Measurements from ENCODE around the gene AP1B1.
"Not testable (repeated sequence)": the region's sequence is repeated elsewhere in the genome, so short reads cannot be mapped to it uniquely, and the experiment has no call there.

Gene AP1B1

GRCh38 chr22:29387921-29388758, at the start of gene AP1B1:
TSS of gene AP1B1 (minus strand) at chr22:29388570. CDS start at chr22:29367243, 21,327 bp downstream.
- DNase-seq (ENCODE audit: low read depth in 3 of 3) = peak; percentile 90 to 96 (median 95)

GRCh38 chr22:29435236-29436136, 47.1 kb upstream of the AP1B1 start:
- no peak for DNase-seq (ENCODE audit: low read depth in 3 of 3)

- no peak for DNase-seq (ENCODE audit: low read depth in 3 of 3)
Measured at GRCh38 chr22:29434288-29434687, 45.9 kb upstream of the AP1B1 start.

GRCh38 chr22:29433856-29434255, 45.5 kb upstream of the AP1B1 start:
- DNase-seq (ENCODE audit: low read depth in 3 of 3) = no peak

- DNase-seq (ENCODE audit: low read depth in 3 of 3) = no peak
Measured at GRCh38 chr22:29431986-29432385, 43.6 kb upstream of the AP1B1 start.

GRCh38 chr22:29427176-29427760, 38.9 kb upstream of the AP1B1 start:
- DNase-seq (ENCODE audit: low read depth in 3 of 3) = no peak

- DNase-seq (ENCODE audit: low read depth in 3 of 3) = no peak
Measured at GRCh38 chr22:29426476-29426875, 38.1 kb upstream of the AP1B1 start.

GRCh38 chr22:29418704-29419103, 30.3 kb upstream of the AP1B1 start:
- not testable (repeated sequence) for DNase-seq (ENCODE audit: low read depth in 3 of 3)

GRCh38 chr22:29414951-29415591, 26.7 kb upstream of the AP1B1 start:
- peak; percentile 40 to 48 (median 47) for DNase-seq (ENCODE audit: low read depth in 3 of 3)

- not testable (repeated sequence) for DNase-seq (ENCODE audit: low read depth in 3 of 3)
Measured at GRCh38 chr22:29412772-29413171, 24.4 kb upstream of the AP1B1 start.

GRCh38 chr22:29411569-29412211, 23.3 kb upstream of the AP1B1 start:
- DNase-seq (ENCODE audit: low read depth in 3 of 3) = not testable (repeated sequence)

- DNase-seq (ENCODE audit: low read depth in 3 of 3) = no peak
Measured at GRCh38 chr22:29408940-29409339, 20.6 kb upstream of the AP1B1 start.

- not testable (repeated sequence) for DNase-seq (ENCODE audit: low read depth in 3 of 3)
Measured at GRCh38 chr22:29401538-29401937, 13.2 kb upstream of the AP1B1 start.

- DNase-seq (ENCODE audit: low read depth in 3 of 3) = no peak
Measured at GRCh38 chr22:29400576-29400975, 12.2 kb upstream of the AP1B1 start.

- DNase-seq (ENCODE audit: low read depth in 3 of 3) = no peak
Measured at GRCh38 chr22:29397791-29398190, 9.4 kb upstream of the AP1B1 start.

GRCh38 chr22:29396126-29396525, 7.8 kb upstream of the AP1B1 start:
- DNase-seq (ENCODE audit: low read depth in 3 of 3) = no peak

GRCh38 chr22:29394931-29395581, 6.7 kb upstream of the AP1B1 start:
- peak; percentile 33 to 62 (median 45) for DNase-seq (ENCODE audit: low read depth in 3 of 3)

- DNase-seq (ENCODE audit: low read depth in 3 of 3) = no peak
Measured at GRCh38 chr22:29393019-29393608, 4.7 kb upstream of the AP1B1 start.

- no peak for DNase-seq (ENCODE audit: low read depth in 3 of 3)
Measured at GRCh38 chr22:29391546-29391945, 3.2 kb upstream of the AP1B1 start.

GRCh38 chr22:29390270-29390669, 1.9 kb upstream of the AP1B1 start:
- no peak for DNase-seq (ENCODE audit: low read depth in 3 of 3)
